Calu3 (cell line): ENCODE data around the gene EHBP1. TPM values are rescaled to one million over a fixed set of nuclear protein-coding genes. Genes with fewer than 3 reads are reported as not detected.

ENCODE experiments used
- BruUV-seq: library from RNA; stranded (reverse); fragments of 400-500 nt; replicated peaks from 2 replicates; lab custom pipeline; 2021; lab: Mats Ljungman, UMichigan
- CTCF ChIA-PET: fragments of 300-600 bp; sonication (Branson Sonifier 250); formaldehyde crosslinking; loops from one replicate; lab custom pipeline; 2022; ENCODE audit warnings: antibody characterized with exemption; lab: Charles Lee
- DNase-seq: peaks from one replicate; pipeline ENCODE4 v3.0.0; 2022
- H3K27ac Mint-ChIP-seq: one replicate; pipeline ENCODE4 v1.8.0; 2022; ENCODE audit warnings: mixed read lengths; ENCODE audit not compliant: unreplicated experiment
- H3K27me3 Mint-ChIP-seq: one replicate; pipeline ENCODE4 v1.8.0; 2022; ENCODE audit warnings: mixed read lengths; ENCODE audit not compliant: unreplicated experiment
- H3K36me3 Mint-ChIP-seq: one replicate; pipeline ENCODE4 v1.8.0; 2022; ENCODE audit warnings: mild to moderate bottlenecking, moderate library complexity, mixed read lengths; ENCODE audit not compliant: insufficient read depth, unreplicated experiment
- H3K4me1 Mint-ChIP-seq: one replicate; pipeline ENCODE4 v1.8.0; 2022; ENCODE audit warnings: mild to moderate bottlenecking, low read depth, mixed read lengths; ENCODE audit not compliant: unreplicated experiment
- H3K4me3 Mint-ChIP-seq: one replicate; pipeline ENCODE4 v1.8.0; 2022; ENCODE audit warnings: mild to moderate bottlenecking, low read depth, moderate library complexity, mixed read lengths; ENCODE audit not compliant: unreplicated experiment
- H3K9me3 Mint-ChIP-seq: one replicate; pipeline ENCODE4 v1.8.0; 2022; ENCODE audit warnings: low read depth, mixed read lengths; ENCODE audit not compliant: unreplicated experiment
- intact Hi-C: fragments of 100-400 bp; cut with micrococcal nuclease; formaldehyde crosslinking; loops from one replicate; pipeline ENCODE4 v1.10.0; 2022; ENCODE audit not compliant: unreplicated experiment
- total RNA-seq: library from RNA; stranded (reverse); gene quantifications from 2 replicates; pipeline ENCODE4 v1.2.3, GENCODE V29; 2022
- TF ChIP-seq, protein P1 (sequence below): fragments of 200-600 bp; IDR thresholded peaks from one replicate; pipeline ENCODE4 v1.8.0; 2022; ENCODE audit warnings: antibody characterized with exemption; ENCODE audit not compliant: unreplicated experiment

The EHBP1 gene
- total RNA-seq, 1 experiment from 2014 or later = 82.9 TPM

- CTCF ChIA-PET = no interaction called here
- no TSS peak for BruUV-seq
- intact Hi-C loops = no loop called here
- TF ChIP-seq, protein P1, sequence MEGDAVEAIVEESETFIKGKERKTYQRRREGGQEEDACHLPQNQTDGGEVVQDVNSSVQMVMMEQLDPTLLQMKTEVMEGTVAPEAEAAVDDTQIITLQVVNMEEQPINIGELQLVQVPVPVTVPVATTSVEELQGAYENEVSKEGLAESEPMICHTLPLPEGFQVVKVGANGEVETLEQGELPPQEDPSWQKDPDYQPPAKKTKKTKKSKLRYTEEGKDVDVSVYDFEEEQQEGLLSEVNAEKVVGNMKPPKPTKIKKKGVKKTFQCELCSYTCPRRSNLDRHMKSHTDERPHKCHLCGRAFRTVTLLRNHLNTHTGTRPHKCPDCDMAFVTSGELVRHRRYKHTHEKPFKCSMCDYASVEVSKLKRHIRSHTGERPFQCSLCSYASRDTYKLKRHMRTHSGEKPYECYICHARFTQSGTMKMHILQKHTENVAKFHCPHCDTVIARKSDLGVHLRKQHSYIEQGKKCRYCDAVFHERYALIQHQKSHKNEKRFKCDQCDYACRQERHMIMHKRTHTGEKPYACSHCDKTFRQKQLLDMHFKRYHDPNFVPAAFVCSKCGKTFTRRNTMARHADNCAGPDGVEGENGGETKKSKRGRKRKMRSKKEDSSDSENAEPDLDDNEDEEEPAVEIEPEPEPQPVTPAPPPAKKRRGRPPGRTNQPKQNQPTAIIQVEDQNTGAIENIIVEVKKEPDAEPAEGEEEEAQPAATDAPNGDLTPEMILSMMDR = no peak
- no peaks in the 10 kb centered on the region for H3K27me3 Mint-ChIP-seq
- DNase-seq = no peak
- H3K36me3 Mint-ChIP-seq = no peaks in the 10 kb centered on the region
- no peak overlapping the region for H3K4me3 Mint-ChIP-seq
- H3K4me1 Mint-ChIP-seq = no peaks in the 10 kb centered on the region
- no peaks in the 10 kb centered on the region for H3K9me3 Mint-ChIP-seq
- no peak overlapping the region for H3K27ac Mint-ChIP-seq
Measured at GRCh38 chr2:62940697-62941096, 235.2 kb downstream of the EHBP1 start.

GRCh38 chr2:62941413-62941812 is 235.9 kb downstream of the EHBP1 start:
- H3K36me3 Mint-ChIP-seq = no peaks in the 10 kb centered on the region
- no peak overlapping the region for H3K4me3 Mint-ChIP-seq
- TF ChIP-seq, protein P1 = no peak
- CTCF ChIA-PET = no interaction called here
- DNase-seq = no peak
- BruUV-seq = no TSS peak
- peaks cover 2% of the 10 kb centered on the region for H3K4me1 Mint-ChIP-seq
- H3K27me3 Mint-ChIP-seq = no peaks in the 10 kb centered on the region
- intact Hi-C loops = no loop called here
- H3K9me3 Mint-ChIP-seq = no peaks in the 10 kb centered on the region
- H3K27ac Mint-ChIP-seq = no peak overlapping the region

DNA sequence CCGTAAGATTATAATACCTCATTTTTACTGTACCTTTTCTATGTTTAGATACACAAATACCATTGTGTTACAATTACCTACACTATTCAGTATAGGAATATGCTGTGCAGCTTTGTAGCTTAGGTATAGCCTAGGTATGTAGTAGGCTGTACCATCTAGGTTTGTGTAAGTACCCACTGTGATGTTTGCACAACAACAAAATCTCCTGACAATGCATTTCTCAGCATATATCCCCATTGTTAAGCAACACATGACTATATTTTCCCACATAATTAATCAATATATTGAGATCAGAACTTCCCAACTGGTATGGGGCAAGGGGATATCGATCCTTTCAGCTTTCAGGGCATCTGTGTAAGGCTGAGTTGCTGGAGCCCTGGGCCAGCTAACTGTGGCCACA is 238.8 kb downstream of the EHBP1 start:
- no TSS peak for BruUV-seq
- peaks cover 17% of the 10 kb centered on the region for H3K4me1 Mint-ChIP-seq
- CTCF ChIA-PET = no interaction called here
- DNase-seq = no peak
- TF ChIP-seq, protein P1 = no peak
- H3K9me3 Mint-ChIP-seq = no peaks in the 10 kb centered on the region
- intact Hi-C loops = no loop called here
- no peak overlapping the region for H3K4me3 Mint-ChIP-seq
- H3K36me3 Mint-ChIP-seq = no peaks in the 10 kb centered on the region
- no peak overlapping the region for H3K27ac Mint-ChIP-seq
- H3K27me3 Mint-ChIP-seq = no peaks in the 10 kb centered on the region

DNA sequence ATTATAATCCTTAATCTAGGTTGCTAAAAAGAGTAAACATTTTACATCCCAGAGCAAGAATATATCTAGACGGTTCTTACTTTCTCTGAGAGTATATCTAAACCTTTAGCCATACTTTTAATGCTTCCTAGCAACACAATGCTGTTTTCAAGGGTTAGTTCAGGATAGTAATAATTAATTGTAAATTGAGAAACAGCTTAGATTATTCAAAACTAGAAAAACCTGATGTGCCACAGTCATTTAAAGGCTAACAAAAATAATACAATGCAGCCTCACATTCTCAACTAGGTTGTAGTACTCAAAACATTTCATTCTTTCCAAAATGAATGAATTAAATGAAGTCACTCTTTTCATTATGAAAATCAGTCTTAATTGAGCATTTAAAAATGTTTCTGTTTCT is 241.9 kb downstream of the EHBP1 start:
- Mint-ChIP-seq H3K27ac (peak overlapping the region; percentile 64), H3K9me3 (no peaks in the 10 kb centered on the region), H3K4me1 (peaks cover 17% of the 10 kb centered on the region), H3K27me3 (no peaks in the 10 kb centered on the region), H3K36me3 (no peaks in the 10 kb centered on the region), H3K4me3 (no peak overlapping the region)
- BruUV-seq = no TSS peak
- TF ChIP-seq, protein P1 = no peak
- CTCF ChIA-PET = no interaction called here
- intact Hi-C loops = loop anchor here (5.0 kb wide), 1 partner anchor 160 kb away; no protein-coding TSS in a partner anchor
- no peak for DNase-seq
